Stimulated activated CD8-positive, alpha-beta memory T cell treated with anti-CD3 and anti-CD28 coated beads, Interleukin-4, amount 100 ng/mL, for 1 hour (primary cell): ENCODE data around the gene NUP188.

Source experiments
- DNase-seq, 2 donors: peaks; one replicate each; pipeline ENCODE4 v3.0.0-alpha.2; 2020; ENCODE audit warnings: low read depth in 2 of 2, low spot score in 1 of 2

The NUP188 gene

GRCh38 chr9:128947527-128948301, at the start of gene NUP188, which contains the start of gene DOLK:
TSS of gene NUP188 (plus strand) at chr9:128947699. CDS start at chr9:128947720, 21 bp downstream.
TSS of gene DOLK (minus strand) at chr9:128947603. CDS start at chr9:128947303, 300 bp downstream.
- peak; percentile 98 for DNase-seq

GRCh38 chr9:128898382-128898781, 49.1 kb upstream of the NUP188 start:
- DNase-seq: no peak

GRCh38 chr9:128898845-128899565, 48.5 kb upstream of the NUP188 start:
- DNase-seq: no peak

- no peak for DNase-seq
These were observed 47.8 kb upstream of the NUP188 start for GRCh38 chr9:128899566-128900322.

GRCh38 chr9:128901379-128901778, 46.1 kb upstream of the NUP188 start:
- no peak for DNase-seq

- no peak for DNase-seq
These were observed 45.7 kb upstream of the NUP188 start for GRCh38 chr9:128901822-128902221.

GRCh38 chr9:128902351-128903078, 45.0 kb upstream of the NUP188 start:
- peak; percentile 59 to 75 for DNase-seq

GRCh38 chr9:128903079-128903461, 44.4 kb upstream of the NUP188 start:
- no peak for DNase-seq

GRCh38 chr9:128903871-128904620, 43.5 kb upstream of the NUP188 start:
- no peak for DNase-seq

- no peak for DNase-seq
These were observed 41.5 kb upstream of the NUP188 start for GRCh38 chr9:128905964-128906363.

- DNase-seq: no peak
These were observed 40.8 kb upstream of the NUP188 start for GRCh38 chr9:128906741-128907140.

- no peak for DNase-seq
These were observed 39.1 kb upstream of the NUP188 start for GRCh38 chr9:128908372-128908771.

GRCh38 chr9:128909859-128910258, 37.6 kb upstream of the NUP188 start:
- DNase-seq: no peak

GRCh38 chr9:128910906-128911305, 36.6 kb upstream of the NUP188 start:
- DNase-seq: no peak

- DNase-seq: no peak
These were observed 35.9 kb upstream of the NUP188 start for GRCh38 chr9:128911529-128912035.

GRCh38 chr9:128912270-128912853, 35.1 kb upstream of the NUP188 start:
- DNase-seq: no peak

GRCh38 chr9:128913048-128913900, 34.2 kb upstream of the NUP188 start:
- no peak for DNase-seq

- no peak for DNase-seq
These were observed 33.3 kb upstream of the NUP188 start for GRCh38 chr9:128913995-128914772.
